DOHH2 (cell line): ENCODE data around the gene RBFOX1.

ENCODE experiments used
- CTCF ChIP-seq: fragments of 200-600 bp; sonication (generic); IDR thresholded peaks from one replicate; pipeline ENCODE4 v1.5.1; 2014; ENCODE audit warnings: antibody characterized with exemption, mild to moderate bottlenecking, low read depth, low read length; ENCODE audit not compliant: poor library complexity, severe bottlenecking
- EZH2phosphoT487 ChIP-seq: fragments of 200-600 bp; sonication (generic); IDR thresholded peaks from 2 replicates; pipeline ENCODE4 v1.6.1; 2017; ENCODE audit warnings: borderline replicate concordance, mild to moderate bottlenecking, antibody characterized with exemption, low read length, moderate library complexity, mixed read lengths

GRCh38 chr16:7713244-7713643 is 380.6 kb downstream of the RBFOX1 start:
- no peak for TF ChIP-seq CTCF
- no peak for TF ChIP-seq EZH2phosphoT487
